Fibroblast of villous mesenchyme (primary cell): ENCODE measurements around the gene TNIP1. TPM values are rescaled to one million over a fixed set of nuclear protein-coding genes. Genes with fewer than 3 reads are reported as not detected.

Source experiments
- DNase-seq: peaks from one replicate; pipeline ENCODE4 v3.0.0-alpha.2; 2010; ENCODE audit warnings: low read depth
- H3K4me3 ChIP-seq: 2 replicates; pipeline ENCODE4 v1.5.1; 2011; ENCODE audit warnings: low read depth, mild to moderate bottlenecking, low read length
- CTCF ChIP-seq: IDR thresholded peaks from 2 replicates; pipeline ENCODE4 v1.5.1; 2012; ENCODE audit warnings: low read depth, mild to moderate bottlenecking, low read length; ENCODE audit not compliant: insufficient read depth
- total RNA-seq: library from RNA; depleted of rRNA; stranded (reverse); fragments of >200 nt; gene quantifications from 2 replicates; pipeline ENCODE4 v1.2.3, GENCODE V29; 2012

TNIP1 gene
- total RNA-seq, 1 donor: 108 TPM

GRCh38 chr5:151106509-151106908, 25.7 kb upstream of the TNIP1 start:
- no peak overlapping the region for H3K4me3 ChIP-seq
- no peak for DNase-seq
- TF ChIP-seq CTCF: no peak

GRCh38 chr5:151106043-151106442, 25.2 kb upstream of the TNIP1 start:
- no peak overlapping the region for H3K4me3 ChIP-seq
- TF ChIP-seq CTCF: no peak
- no peak for DNase-seq

- H3K4me3 ChIP-seq: no peak overlapping the region
- no peak for DNase-seq
- TF ChIP-seq CTCF: no peak
Observed at GRCh38 chr5:151105561-151105960, 24.7 kb upstream of the TNIP1 start.

GRCh38 chr5:151104795-151105194, 24.0 kb upstream of the TNIP1 start:
- H3K4me3 ChIP-seq: no peak overlapping the region
- peak; percentile 99 for DNase-seq
- TF ChIP-seq CTCF: no peak

- no peak for DNase-seq
Observed at GRCh38 chr5:151101746-151102145, 20.9 kb upstream of the TNIP1 start.

GRCh38 chr5:151101151-151101550, 20.3 kb upstream of the TNIP1 start:
- DNase-seq: no peak
- TF ChIP-seq CTCF: no peak
- no peak overlapping the region for H3K4me3 ChIP-seq

More at GRCh38 chr5:151101746-151102145, 20.9 kb upstream of the TNIP1 start:
- no peak for TF ChIP-seq CTCF
- no peak overlapping the region for H3K4me3 ChIP-seq

- no peak overlapping the region for H3K4me3 ChIP-seq
- no peak for DNase-seq
- no peak for TF ChIP-seq CTCF
Observed at GRCh38 chr5:151100681-151101080, 19.8 kb upstream of the TNIP1 start.
